Measurements from ENCODE around the gene TNFRSF13B.
"Not testable (repeated sequence)": the region's sequence is repeated elsewhere in the genome, so short reads cannot be mapped to it uniquely, and the experiment has no call there.

Gene TNFRSF13B

GRCh38 chr17:16971458-16972338, at the start of gene TNFRSF13B:
TNFRSF13B (minus strand) TSS chr17:16972118; CDS start chr17:16972075, 43 bp downstream.
- DNase-seq, result no peak

GRCh38 chr17:17021194-17021863, 49.4 kb upstream of the TNFRSF13B start:
- DNase-seq, result no peak

GRCh38 chr17:17020821-17021193, 48.9 kb upstream of the TNFRSF13B start:
- no peak for DNase-seq

- DNase-seq, result no peak
Observed at GRCh38 chr17:17019891-17020456, 48.1 kb upstream of the TNFRSF13B start.

- DNase-seq, result no peak
Observed at GRCh38 chr17:17019430-17019762, 47.5 kb upstream of the TNFRSF13B start.

GRCh38 chr17:17018612-17019429, 46.9 kb upstream of the TNFRSF13B start:
- DNase-seq, result no peak

- DNase-seq, result no peak
Observed at GRCh38 chr17:17018021-17018441, 46.1 kb upstream of the TNFRSF13B start.

GRCh38 chr17:17017343-17018014, 45.6 kb upstream of the TNFRSF13B start:
- no peak for DNase-seq

GRCh38 chr17:17016199-17017197, 44.6 kb upstream of the TNFRSF13B start:
- DNase-seq, result not testable (repeated sequence)

- DNase-seq, result no peak
Observed at GRCh38 chr17:17015230-17015629, 43.3 kb upstream of the TNFRSF13B start.

GRCh38 chr17:17014748-17015124, 42.8 kb upstream of the TNFRSF13B start:
- not testable (repeated sequence) for DNase-seq

- DNase-seq, result not testable (repeated sequence)
Observed at GRCh38 chr17:17013828-17014747, 42.2 kb upstream of the TNFRSF13B start.

GRCh38 chr17:17011043-17011907, 39.4 kb upstream of the TNFRSF13B start:
- not testable (repeated sequence) for DNase-seq

- DNase-seq, result not testable (repeated sequence)
Observed at GRCh38 chr17:17010545-17011034, 38.7 kb upstream of the TNFRSF13B start.

- DNase-seq, result not testable (repeated sequence)
Observed at GRCh38 chr17:17009972-17010371, 38.1 kb upstream of the TNFRSF13B start.

GRCh38 chr17:17008621-17009397, 36.9 kb upstream of the TNFRSF13B start:
- DNase-seq, result not testable (repeated sequence)

- DNase-seq, result not testable (repeated sequence)
Observed at GRCh38 chr17:17007891-17008290, 36.0 kb upstream of the TNFRSF13B start.
